Skeletal muscle cell (primary cell): ENCODE measurements around the gene NAV2.

Experiments used
- DNase-seq: peaks from one replicate; pipeline ENCODE4 v3.0.0-alpha.2; 2010; ENCODE audit warnings: low read depth
- H3K4me3 ChIP-seq: 2 replicates; pipeline ENCODE4 v1.5.1; 2011; ENCODE audit warnings: low read depth, mild to moderate bottlenecking, control low read depth, low read length, moderate library complexity

The NAV2 gene

GRCh38 chr11:19683141-19683805 is 29.4 kb upstream of the NAV2 start:
- H3K4me3 ChIP-seq: no peak overlapping the region
- no peak for DNase-seq

GRCh38 chr11:19683862-19684491 is 28.7 kb upstream of the NAV2 start:
- no peak for DNase-seq
- H3K4me3 ChIP-seq: no peak overlapping the region

- no peak overlapping the region for H3K4me3 ChIP-seq
- no peak for DNase-seq
Measured at GRCh38 chr11:19686234-19686633, 26.4 kb upstream of the NAV2 start.

GRCh38 chr11:19687392-19687791 is 25.2 kb upstream of the NAV2 start:
- DNase-seq: no peak
- no peak overlapping the region for H3K4me3 ChIP-seq

GRCh38 chr11:19689281-19690000 is 23.2 kb upstream of the NAV2 start:
- H3K4me3 ChIP-seq: no peak overlapping the region
- DNase-seq: no peak

GRCh38 chr11:19690885-19691284 is 21.8 kb upstream of the NAV2 start:
- no peak for DNase-seq
- no peak overlapping the region for H3K4me3 ChIP-seq

GRCh38 chr11:19691815-19692500 is 20.7 kb upstream of the NAV2 start:
- no peak overlapping the region for H3K4me3 ChIP-seq
- no peak for DNase-seq

GRCh38 chr11:19693146-19693545 is 19.5 kb upstream of the NAV2 start:
- no peak for DNase-seq
- H3K4me3 ChIP-seq: no peak overlapping the region

GRCh38 chr11:19694796-19695345 is 17.8 kb upstream of the NAV2 start:
- DNase-seq: no peak
- H3K4me3 ChIP-seq: no peak overlapping the region

- no peak for DNase-seq
Measured at GRCh38 chr11:19696073-19696472, 16.6 kb upstream of the NAV2 start.

GRCh38 chr11:19696904-19697303 is 15.7 kb upstream of the NAV2 start:
- no peak for DNase-seq
- no peak overlapping the region for H3K4me3 ChIP-seq

More at GRCh38 chr11:19696073-19696472, 16.6 kb upstream of the NAV2 start:
- no peak overlapping the region for H3K4me3 ChIP-seq

- no peak overlapping the region for H3K4me3 ChIP-seq
- no peak for DNase-seq
Measured at GRCh38 chr11:19697721-19698121, 14.9 kb upstream of the NAV2 start.

- peak; percentile 83 for DNase-seq
Measured at GRCh38 chr11:19698493-19699292, 13.9 kb upstream of the NAV2 start.

GRCh38 chr11:19701421-19701820 is 11.2 kb upstream of the NAV2 start:
- no peak overlapping the region for H3K4me3 ChIP-seq
- DNase-seq: no peak

More at GRCh38 chr11:19698493-19699292, 13.9 kb upstream of the NAV2 start:
- no peak overlapping the region for H3K4me3 ChIP-seq

GRCh38 chr11:19702620-19703019 is 10.0 kb upstream of the NAV2 start:
- no peak for DNase-seq
- H3K4me3 ChIP-seq: no peak overlapping the region

- H3K4me3 ChIP-seq: no peak overlapping the region
- DNase-seq: no peak
Measured at GRCh38 chr11:19703211-19703610, 9.4 kb upstream of the NAV2 start.

- no peak overlapping the region for H3K4me3 ChIP-seq
- DNase-seq: no peak
Measured at GRCh38 chr11:19704213-19704612, 8.4 kb upstream of the NAV2 start.

- no peak for DNase-seq
- no peak overlapping the region for H3K4me3 ChIP-seq
Measured at GRCh38 chr11:19705936-19706335, 6.7 kb upstream of the NAV2 start.

- H3K4me3 ChIP-seq: peak overlapping the region; percentile 56
- no peak for DNase-seq
Measured at GRCh38 chr11:19711911-19712280, 741 bp upstream of the NAV2 start.
